Thyroid gland (tissue), 4 donors: ENCODE measurements around the gene EFNA1.

Source experiments
- POLR2A ChIP-seq, 2 donors: fragments of 450-650 bp; IDR thresholded peaks; one replicate each; pipeline ENCODE4 v1.6.1; 2017; ENCODE audit warnings: antibody characterized with exemption in 2 of 2, mild to moderate bottlenecking in 2 of 2, moderate library complexity in 1 of 2
- TF ChIP-seq, protein P1 (sequence below), 6 experiments: fragments of 200-600 bp in 3 of 6; fragments of 450-650 bp in 3 of 6; sonication (generic) in 3 of 6; IDR thresholded peaks; one replicate each; pipeline ENCODE4 v1.5.1; 2016 to 2019; ENCODE audit warnings: antibody characterized with exemption in 6 of 6, mild to moderate bottlenecking in 2 of 6, inconsistent platforms in 1 of 6, moderate library complexity in 1 of 6

DNA sequence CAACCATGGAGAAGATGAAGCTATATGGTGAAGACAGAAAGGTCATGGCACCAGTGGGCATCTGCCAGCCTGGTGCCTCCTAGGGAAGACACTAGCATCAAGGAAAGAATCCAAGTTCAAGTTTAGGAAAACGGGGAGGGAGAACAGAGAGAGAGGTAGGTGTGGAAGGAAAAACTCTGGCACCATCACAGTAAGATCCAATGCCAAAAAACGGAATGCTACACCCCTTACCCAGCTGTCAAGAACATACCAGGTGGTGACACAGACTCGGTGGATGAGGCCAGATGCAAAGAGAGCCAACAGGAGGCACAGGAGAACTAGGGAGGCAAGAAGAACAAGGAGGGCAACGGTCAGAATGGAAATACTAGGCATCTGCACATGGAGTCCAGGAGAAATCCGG, 41.9 kb downstream of the EFNA1 start:
- TF ChIP-seq POLR2A (IDR thresholded peaks at IDR 0.05), result no peak
- TF ChIP-seq, protein P1, sequence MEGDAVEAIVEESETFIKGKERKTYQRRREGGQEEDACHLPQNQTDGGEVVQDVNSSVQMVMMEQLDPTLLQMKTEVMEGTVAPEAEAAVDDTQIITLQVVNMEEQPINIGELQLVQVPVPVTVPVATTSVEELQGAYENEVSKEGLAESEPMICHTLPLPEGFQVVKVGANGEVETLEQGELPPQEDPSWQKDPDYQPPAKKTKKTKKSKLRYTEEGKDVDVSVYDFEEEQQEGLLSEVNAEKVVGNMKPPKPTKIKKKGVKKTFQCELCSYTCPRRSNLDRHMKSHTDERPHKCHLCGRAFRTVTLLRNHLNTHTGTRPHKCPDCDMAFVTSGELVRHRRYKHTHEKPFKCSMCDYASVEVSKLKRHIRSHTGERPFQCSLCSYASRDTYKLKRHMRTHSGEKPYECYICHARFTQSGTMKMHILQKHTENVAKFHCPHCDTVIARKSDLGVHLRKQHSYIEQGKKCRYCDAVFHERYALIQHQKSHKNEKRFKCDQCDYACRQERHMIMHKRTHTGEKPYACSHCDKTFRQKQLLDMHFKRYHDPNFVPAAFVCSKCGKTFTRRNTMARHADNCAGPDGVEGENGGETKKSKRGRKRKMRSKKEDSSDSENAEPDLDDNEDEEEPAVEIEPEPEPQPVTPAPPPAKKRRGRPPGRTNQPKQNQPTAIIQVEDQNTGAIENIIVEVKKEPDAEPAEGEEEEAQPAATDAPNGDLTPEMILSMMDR (IDR thresholded peaks at IDR 0.05), result no peak
